NCI-H1092 (cell line): Measurements from ENCODE around the gene PRPF40A.

Experiments used
- DNase-seq: peaks from one replicate; lab custom pipeline; 2025; lab: John Stamatoyannopoulos, UW

The PRPF40A gene

GRCh38 chr2:152718076-152718908 is 1.0 kb upstream of the PRPF40A start, which contains the start of gene ARL6IP6:
ARL6IP6 (plus strand) TSS chr2:152718620; CDS start chr2:152718625, 5 bp downstream.
- peak; percentile 79 for DNase-seq

GRCh38 chr2:152716805-152717227 is 445 bp downstream of the PRPF40A start:
- no peak for DNase-seq

- DNase-seq, result no peak
Observed at GRCh38 chr2:152715854-152716428, 1.3 kb downstream of the PRPF40A start.

GRCh38 chr2:152715112-152715511 is 2.1 kb downstream of the PRPF40A start:
- DNase-seq, result no peak

- DNase-seq, result no peak
Observed at GRCh38 chr2:152710713-152711112, 6.5 kb downstream of the PRPF40A start.

GRCh38 chr2:152708742-152709141 is 8.5 kb downstream of the PRPF40A start:
- DNase-seq, result no peak

GRCh38 chr2:152706477-152707021 is 10.7 kb downstream of the PRPF40A start:
- no peak for DNase-seq

GRCh38 chr2:152701198-152701597 is 16.1 kb downstream of the PRPF40A start:
- no peak for DNase-seq

GRCh38 chr2:152696476-152696875 is 20.8 kb downstream of the PRPF40A start:
- DNase-seq, result no peak

GRCh38 chr2:152695763-152696162 is 21.5 kb downstream of the PRPF40A start:
- DNase-seq, result no peak

- DNase-seq, result no peak
Observed at GRCh38 chr2:152694161-152694661, 23.1 kb downstream of the PRPF40A start.

GRCh38 chr2:152693033-152693432 is 24.2 kb downstream of the PRPF40A start:
- no peak for DNase-seq

- no peak for DNase-seq
Observed at GRCh38 chr2:152686321-152686720, 30.9 kb downstream of the PRPF40A start.

- DNase-seq, result no peak
Observed at GRCh38 chr2:152683400-152683799, 33.9 kb downstream of the PRPF40A start.

GRCh38 chr2:152682663-152683062 is 34.6 kb downstream of the PRPF40A start:
- no peak for DNase-seq

- DNase-seq, result no peak
Observed at GRCh38 chr2:152678808-152679207, 38.5 kb downstream of the PRPF40A start.

GRCh38 chr2:152676461-152676860 is 40.8 kb downstream of the PRPF40A start:
- DNase-seq, result no peak

- no peak for DNase-seq
Observed at GRCh38 chr2:152674334-152674733, 42.9 kb downstream of the PRPF40A start.

GRCh38 chr2:152664725-152665124 is 52.5 kb downstream of the PRPF40A start:
- no peak for DNase-seq

GRCh38 chr2:152661076-152661475 is 56.2 kb downstream of the PRPF40A start:
- DNase-seq, result no peak

- DNase-seq, result no peak
Observed at GRCh38 chr2:152658221-152658620, 59.0 kb downstream of the PRPF40A start.

GRCh38 chr2:152657043-152657442 is 60.2 kb downstream of the PRPF40A start:
- no peak for DNase-seq

GRCh38 chr2:152655880-152656279 is 61.4 kb downstream of the PRPF40A start:
- no peak for DNase-seq
